HG02885 (cell line): Measurements from ENCODE around the gene FRYL.
"Not testable (repeated sequence)": the region's sequence is repeated elsewhere in the genome, so short reads cannot be mapped to it uniquely, and the experiment has no call there.

Source experiments
- ATAC-seq: cut with Tn5 transposase; IDR thresholded peaks from one replicate; pipeline ENCODE4 v1.9.1; 2021; ENCODE audit warnings: mild to moderate bottlenecking; ENCODE audit not compliant: unreplicated experiment, poor library complexity

Gene FRYL

GRCh38 chr4:48467891-48468290 is 312.2 kb downstream of the FRYL start:
- ATAC-seq = no peak

GRCh38 chr4:48467442-48467841 is 312.6 kb downstream of the FRYL start:
- ATAC-seq = no peak

GRCh38 chr4:48462363-48462762 is 317.7 kb downstream of the FRYL start:
- ATAC-seq = no peak

GRCh38 chr4:48461000-48461399 is 319.1 kb downstream of the FRYL start:
- no peak for ATAC-seq

- ATAC-seq = no peak
These were observed 325.5 kb downstream of the FRYL start for GRCh38 chr4:48454591-48454990.

DNA sequence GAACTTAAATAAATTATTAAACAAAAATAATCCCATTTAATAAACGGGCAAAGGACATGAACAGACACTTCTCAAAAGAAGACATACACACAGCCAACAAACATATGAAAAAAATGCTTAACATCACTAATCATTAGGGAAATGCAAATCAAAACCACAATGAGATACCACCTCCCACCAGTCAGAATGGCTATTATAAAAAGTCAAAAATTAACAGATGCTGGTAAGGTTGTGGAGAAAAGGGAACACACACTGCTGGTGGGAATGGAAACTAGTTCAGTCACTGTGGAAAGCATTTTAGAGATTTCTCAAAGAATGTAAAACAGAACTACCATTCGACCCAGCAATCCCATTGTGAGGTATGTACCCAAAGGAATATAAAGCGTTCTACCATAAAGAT is 328.4 kb downstream of the FRYL start:
- not testable (repeated sequence) for ATAC-seq

DNA sequence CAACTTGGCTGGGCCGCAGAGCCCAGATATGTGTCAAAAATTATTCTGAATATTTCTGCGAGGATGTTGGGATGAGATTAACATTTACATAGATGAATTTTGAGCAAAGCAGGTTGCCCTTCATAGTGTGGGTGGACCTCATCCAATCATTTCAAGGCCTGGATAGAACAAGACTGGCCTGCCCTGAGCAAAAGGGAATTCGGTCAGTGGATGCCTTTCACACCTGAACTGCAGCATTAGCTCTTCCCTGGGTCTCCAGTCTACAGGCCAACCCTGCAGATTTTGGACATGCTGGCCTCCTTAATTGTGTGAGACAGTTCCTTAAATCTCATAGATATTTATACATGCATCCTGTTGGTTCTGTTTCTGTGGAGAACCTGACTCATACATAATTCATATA is 329.3 kb downstream of the FRYL start:
- ATAC-seq = no peak

- ATAC-seq = no peak
These were observed 330.9 kb downstream of the FRYL start for GRCh38 chr4:48449151-48449550.
